Stimulated activated CD8-positive, alpha-beta memory T cell treated with anti-CD3 and anti-CD28 coated beads, Interleukin-12 subunit alpha, Interleukin-12 subunit beta, amount 100 ng/mL, for 4 hours (primary cell): ENCODE results near the gene TRIM22.
"Not testable (repeated sequence)": the region's sequence is repeated elsewhere in the genome, so short reads cannot be mapped to it uniquely, and the experiment has no call there.

ENCODE experiments used
- DNase-seq: peaks from one replicate; pipeline ENCODE4 v3.0.0-alpha.2; 2020; ENCODE audit warnings: low read depth

Gene TRIM22

DNA sequence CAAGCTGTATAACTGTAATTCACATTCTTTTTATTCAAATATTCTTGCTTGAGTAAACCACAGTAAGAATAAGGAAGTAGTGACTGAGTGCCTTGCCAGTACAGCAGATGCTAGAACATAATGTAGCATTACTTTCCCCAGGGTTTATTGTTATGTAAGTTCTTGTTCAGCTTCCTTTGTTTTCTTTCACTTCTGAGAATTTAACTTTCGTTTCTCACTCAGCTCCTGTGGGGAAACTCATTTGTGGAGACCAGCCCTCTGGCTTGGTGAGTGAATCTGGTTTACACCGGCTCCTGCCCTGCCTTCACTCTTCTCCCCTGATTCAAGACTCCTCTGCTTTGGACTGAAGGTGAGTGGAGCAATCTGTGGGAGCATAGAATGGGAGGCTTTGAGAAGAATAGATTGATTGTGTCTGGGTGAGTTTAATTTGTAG is at the start of gene TRIM22:
TSS of gene TRIM22 (plus strand) at position 240 of the 433 bp plus-strand sequence. CDS start 6,443 bp downstream, outside the sequence.
- no peak for DNase-seq

GRCh38 chr11:5639953-5640352 is 49.6 kb upstream of the TRIM22 start:
- DNase-seq, result no peak

DNA sequence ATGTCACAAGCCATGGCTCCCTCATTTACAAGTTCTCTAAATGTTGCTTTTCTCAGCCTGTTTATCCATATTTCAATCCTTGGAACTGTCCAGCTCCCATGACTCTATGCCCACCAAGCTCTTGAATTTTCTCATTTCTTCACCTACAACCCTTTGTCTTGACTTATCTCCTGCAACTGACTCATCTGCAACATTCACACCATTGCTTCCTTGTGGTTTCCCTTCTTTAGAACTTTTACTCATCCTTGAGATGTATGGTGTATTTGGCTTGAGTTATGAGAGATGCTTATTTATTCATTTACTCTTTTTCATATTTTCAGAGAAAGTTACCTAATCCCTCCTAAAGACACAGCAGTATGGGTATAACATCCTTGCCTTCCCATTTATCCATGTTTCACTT is 46.0 kb upstream of the TRIM22 start:
- no peak for DNase-seq

- no peak for DNase-seq
Observed at GRCh38 chr11:5646139-5646538, 43.5 kb upstream of the TRIM22 start.

GRCh38 chr11:5655474-5655873 is 34.1 kb upstream of the TRIM22 start:
- no peak for DNase-seq

GRCh38 chr11:5656956-5657355 is 32.6 kb upstream of the TRIM22 start:
- DNase-seq, result not testable (repeated sequence)

GRCh38 chr11:5658318-5658717 is 31.3 kb upstream of the TRIM22 start:
- DNase-seq, result no peak

- DNase-seq, result no peak
Observed at GRCh38 chr11:5663511-5663910, 26.1 kb upstream of the TRIM22 start.

DNA sequence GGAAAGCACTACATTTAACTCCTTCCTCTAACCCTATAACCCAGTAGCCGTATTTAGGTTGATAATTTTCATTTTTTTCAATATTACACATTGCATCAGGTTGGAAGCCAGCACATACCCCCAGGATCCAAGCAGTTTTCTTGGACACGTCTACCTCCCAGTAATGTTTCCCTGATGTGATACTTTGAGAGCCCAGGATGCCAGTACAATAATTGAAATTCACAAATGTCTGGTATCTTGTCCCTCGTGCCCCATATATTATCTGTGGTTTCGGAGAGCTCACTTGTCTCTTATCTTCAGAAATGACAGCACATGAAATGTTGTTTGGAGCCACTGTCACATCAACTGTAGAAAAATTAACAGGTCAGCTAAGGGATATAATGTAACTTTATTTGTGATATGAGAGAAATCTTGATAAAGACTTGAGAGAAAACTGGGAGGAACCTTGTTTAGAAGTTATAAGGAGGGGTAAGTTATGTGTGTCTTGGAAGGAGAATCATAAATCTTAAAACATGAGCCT is 24.5 kb upstream of the TRIM22 start:
- DNase-seq, result no peak

GRCh38 chr11:5665746-5666401 is 23.7 kb upstream of the TRIM22 start:
- no peak for DNase-seq

DNA sequence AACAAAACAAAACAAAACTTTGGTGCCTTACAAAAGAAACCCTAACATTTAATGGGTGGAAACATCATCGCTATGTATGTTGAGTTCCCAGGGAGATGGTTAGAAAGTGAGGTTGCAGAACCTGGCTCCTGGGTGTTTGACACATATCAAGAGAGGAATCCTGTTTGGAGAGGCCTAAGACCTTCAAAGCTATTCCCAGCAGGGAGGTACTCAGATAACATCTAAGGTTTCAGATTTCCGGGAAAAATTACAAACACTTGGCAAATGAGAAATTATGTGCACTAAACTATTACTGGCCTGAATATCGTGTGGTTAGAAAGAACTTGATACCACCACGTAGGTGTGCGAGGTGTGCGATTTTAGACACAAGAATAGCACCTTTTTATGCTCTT is 23.2 kb upstream of the TRIM22 start:
- no peak for DNase-seq

DNA sequence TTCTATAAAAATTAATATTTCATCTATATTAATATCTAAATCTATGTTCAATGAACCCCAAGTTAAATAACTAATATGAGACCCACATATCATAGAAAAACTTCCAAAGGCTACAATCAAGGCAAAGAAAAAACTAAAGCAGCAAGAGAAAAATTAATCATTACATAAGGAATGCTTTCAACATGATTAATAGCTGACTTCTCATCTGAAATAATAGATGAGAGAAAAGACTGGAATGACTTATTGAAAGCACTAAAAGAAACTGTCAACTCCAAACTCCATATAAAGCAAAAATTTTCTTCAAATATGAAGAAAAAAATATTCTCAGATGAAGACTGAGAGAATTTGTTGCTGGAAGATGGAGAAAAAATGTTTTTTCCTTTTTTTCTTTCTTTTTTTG is 17.8 kb upstream of the TRIM22 start:
- DNase-seq, result no peak

- DNase-seq, result no peak
Observed at GRCh38 chr11:5674391-5674790, 15.2 kb upstream of the TRIM22 start.

DNA sequence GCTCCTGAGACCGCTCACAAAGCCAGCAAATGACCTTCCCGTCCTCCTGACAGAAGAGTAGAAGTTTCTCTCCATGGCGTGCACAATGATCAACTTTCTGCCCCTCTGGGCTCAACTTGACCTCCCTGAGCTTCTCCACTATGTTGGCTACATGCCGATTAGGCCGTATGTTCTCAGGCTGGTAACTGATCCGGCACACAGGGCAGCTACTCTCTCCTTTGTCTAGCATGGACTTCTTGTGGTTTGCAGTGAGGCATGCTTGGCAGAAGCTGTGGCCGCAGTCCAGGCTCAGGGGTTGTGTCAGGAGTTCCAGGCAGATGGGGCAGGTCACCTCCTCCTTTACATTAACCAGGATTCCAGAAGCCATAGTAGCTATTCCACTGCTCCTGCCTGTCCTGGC is 9.8 kb upstream of the TRIM22 start:
- no peak for DNase-seq

- not testable (repeated sequence) for DNase-seq
Observed at GRCh38 chr11:5682890-5683441, 6.6 kb upstream of the TRIM22 start.

GRCh38 chr11:5683620-5684019 is 6.0 kb upstream of the TRIM22 start:
- not testable (repeated sequence) for DNase-seq

DNA sequence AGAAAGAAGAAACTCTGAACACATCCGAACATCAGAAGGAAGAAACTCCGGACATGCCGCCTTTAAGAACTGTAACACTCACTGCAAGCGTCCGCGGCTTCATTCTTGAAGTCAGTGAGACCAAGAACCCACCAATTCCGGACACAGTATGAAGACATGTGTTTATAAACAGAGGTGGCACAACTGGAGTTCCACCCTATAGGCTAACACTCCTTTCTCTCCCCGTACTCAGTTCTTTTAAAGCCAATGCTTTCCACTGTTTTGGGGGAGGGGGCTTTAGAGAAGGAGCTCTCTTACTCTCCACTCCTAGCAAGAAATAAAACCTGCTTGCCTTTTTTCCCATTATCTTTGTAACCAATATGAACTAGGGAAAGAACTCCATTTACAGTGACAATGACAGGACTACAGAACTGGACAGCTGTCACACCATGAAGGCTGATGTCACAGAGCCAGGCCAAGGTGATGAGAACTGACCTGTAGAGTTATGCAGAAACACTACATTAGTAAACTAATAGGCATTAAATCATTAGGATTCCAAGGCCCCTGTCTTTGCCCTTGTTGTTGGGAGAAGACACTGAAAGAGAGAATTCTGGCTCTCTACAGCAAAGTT is 5.4 kb upstream of the TRIM22 start:
- no peak for DNase-seq

DNA sequence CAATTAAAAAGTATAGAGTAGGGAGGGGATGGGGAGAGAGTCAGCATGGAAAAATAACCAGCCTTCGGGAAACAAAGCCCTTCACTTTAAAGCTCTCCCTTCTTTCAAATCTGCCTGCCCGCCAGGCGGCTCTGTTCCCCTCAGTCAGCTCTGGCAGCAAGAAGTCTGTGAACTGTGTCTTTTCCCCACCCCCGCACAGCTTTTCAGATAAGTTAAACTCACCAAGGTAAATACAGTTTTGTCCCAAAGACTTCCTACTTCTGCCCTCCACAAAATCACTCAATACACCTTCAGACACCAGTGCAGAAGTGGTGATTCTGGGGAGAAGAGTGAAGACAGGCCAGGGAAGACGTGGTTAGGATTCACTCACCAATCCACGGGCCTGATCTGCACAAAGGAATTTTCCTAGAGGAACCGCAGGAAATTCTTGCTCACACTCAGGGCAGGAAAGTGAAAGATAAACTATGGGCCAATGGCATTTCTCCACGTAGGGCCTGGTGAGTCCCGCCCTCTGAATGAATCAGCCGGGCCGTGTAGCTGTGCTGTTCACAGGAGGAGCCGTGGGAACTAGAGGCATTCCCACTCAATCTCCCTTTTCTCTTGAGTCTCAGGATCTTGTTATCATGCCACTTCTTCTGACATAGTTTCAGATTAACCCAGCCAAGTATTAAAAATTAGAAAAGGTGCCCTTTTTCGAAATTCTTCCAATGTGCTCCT is 4.8 kb upstream of the TRIM22 start, which contains the start of gene TRIM5:
TSS of gene TRIM5 (minus strand) at position 429 of the 717 bp plus-strand sequence. CDS start 4,897 bp downstream, outside the sequence.
- peak; percentile 66 for DNase-seq

DNA sequence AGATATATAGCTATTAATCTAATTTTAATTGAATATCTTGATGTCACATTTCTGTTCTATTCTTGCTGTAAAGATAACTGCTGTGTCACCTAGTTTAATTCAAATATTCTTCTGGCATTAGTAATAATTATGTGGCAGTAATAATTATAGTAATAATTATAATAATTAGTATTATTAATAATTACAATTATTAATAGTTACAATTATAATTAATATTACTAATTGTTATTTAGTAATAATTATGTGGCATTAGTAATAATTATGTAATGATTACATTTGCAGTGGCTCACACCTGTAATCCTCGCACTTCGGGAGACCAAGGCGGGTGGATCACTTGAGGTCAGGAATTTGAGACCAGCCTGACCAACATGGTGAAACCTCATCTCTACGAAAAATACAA is 3.2 kb upstream of the TRIM22 start:
- no peak for DNase-seq

DNA sequence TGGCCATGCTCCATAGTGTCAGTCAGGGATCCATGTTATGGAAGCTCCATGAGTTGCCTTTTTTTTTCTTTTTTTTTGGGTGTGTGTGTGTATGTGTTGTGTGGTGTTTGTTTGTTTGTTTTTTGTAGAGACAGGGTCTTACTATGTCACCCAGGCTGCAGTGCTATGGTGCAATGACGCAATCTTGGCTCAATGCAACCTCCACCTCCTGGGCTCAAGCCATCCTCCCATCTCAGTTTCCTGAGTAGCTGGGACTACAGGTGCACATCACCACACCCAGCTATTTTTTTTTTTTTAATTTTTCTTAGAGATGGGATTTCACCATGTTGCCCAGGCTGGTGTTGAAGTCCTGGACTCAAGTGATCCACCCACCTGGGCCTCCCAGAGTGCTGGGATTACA is 1.1 kb upstream of the TRIM22 start:
- no peak for DNase-seq

DNA sequence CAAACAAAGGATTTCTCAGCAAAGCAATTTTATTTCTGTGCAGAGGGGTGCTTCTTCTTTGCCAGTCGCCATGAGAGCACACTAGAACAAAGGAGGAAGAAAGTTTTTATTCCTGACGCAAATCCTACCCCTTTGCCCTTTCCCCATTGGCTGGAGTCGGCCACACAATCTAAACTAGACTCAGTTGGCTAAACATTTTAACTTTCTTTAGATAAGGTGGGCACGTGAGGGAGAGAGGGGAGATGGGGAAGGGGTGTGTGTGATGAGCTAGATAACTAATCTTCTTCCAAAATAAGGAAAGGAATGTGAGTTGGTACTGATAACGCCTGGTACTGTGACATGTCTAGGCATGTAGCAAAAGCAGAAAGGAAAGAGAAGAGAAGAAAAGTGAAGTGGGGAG is 626 bp downstream of the TRIM22 start:
- no peak for DNase-seq

DNA sequence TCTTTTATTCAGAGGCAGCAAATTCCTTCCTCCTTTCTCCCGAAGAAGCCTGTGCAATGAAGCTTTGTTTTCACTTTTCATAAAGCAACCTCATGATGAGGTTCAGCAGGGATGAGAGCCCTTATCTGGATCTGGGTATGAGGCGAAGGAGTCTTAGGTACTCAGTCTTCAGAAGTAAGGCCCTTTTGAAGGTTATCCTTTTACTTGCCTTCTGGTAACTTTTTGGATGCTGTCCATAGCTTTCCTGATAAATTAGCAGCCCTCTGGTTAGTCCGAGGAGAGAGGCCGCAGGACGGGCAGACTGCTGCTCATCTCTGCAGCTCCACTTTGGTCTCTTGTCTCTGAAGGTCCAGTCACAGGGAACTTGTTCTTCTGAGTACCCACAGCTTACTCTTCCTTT is 1.1 kb downstream of the TRIM22 start:
- no peak for DNase-seq
